Measurements from ENCODE around the gene ZNF280A.

ZNF280A gene

GRCh38 chr22:22520020-22520656 is at the start of gene ZNF280A:
Gene ZNF280A (minus strand): TSS chr22:22520270. CDS start chr22:22515630, 4,640 bp downstream.
- no peak for DNase-seq

- no peak for DNase-seq
These were observed 49.1 kb upstream of the ZNF280A start for GRCh38 chr22:22569218-22569617.

- DNase-seq = no peak
These were observed 45.9 kb upstream of the ZNF280A start for GRCh38 chr22:22565981-22566380.

GRCh38 chr22:22558972-22559603 is 39.0 kb upstream of the ZNF280A start, which contains the start of gene PRAME:
Gene PRAME (minus strand): TSS chr22:22559265. CDS start chr22:22556832, 2,433 bp downstream.
- peak; percentile 38 to 67 for DNase-seq

GRCh38 chr22:22558071-22558971 is 38.3 kb upstream of the ZNF280A start:
- DNase-seq = no peak

GRCh38 chr22:22556995-22557925 is 37.2 kb upstream of the ZNF280A start:
- no peak for DNase-seq

- DNase-seq = no peak
These were observed 36.5 kb upstream of the ZNF280A start for GRCh38 chr22:22556578-22556977.

- no peak for DNase-seq
These were observed 35.5 kb upstream of the ZNF280A start for GRCh38 chr22:22555596-22555995.

GRCh38 chr22:22554587-22555284 is 34.7 kb upstream of the ZNF280A start:
- DNase-seq = no peak

GRCh38 chr22:22553735-22554586 is 33.9 kb upstream of the ZNF280A start:
- DNase-seq = no peak

GRCh38 chr22:22553141-22553540 is 33.1 kb upstream of the ZNF280A start:
- no peak for DNase-seq

- no peak for DNase-seq
These were observed 32.6 kb upstream of the ZNF280A start for GRCh38 chr22:22552630-22553029.

GRCh38 chr22:22550789-22551434 is 30.8 kb upstream of the ZNF280A start:
- no peak for DNase-seq

GRCh38 chr22:22548910-22549309 is 28.8 kb upstream of the ZNF280A start:
- no peak for DNase-seq

- DNase-seq = no peak
These were observed 28.2 kb upstream of the ZNF280A start for GRCh38 chr22:22548317-22548716.

GRCh38 chr22:22547692-22548300 is 27.7 kb upstream of the ZNF280A start:
- DNase-seq = no peak

GRCh38 chr22:22547226-22547625 is 27.2 kb upstream of the ZNF280A start:
- no peak for DNase-seq

GRCh38 chr22:22546490-22546889 is 26.4 kb upstream of the ZNF280A start:
- DNase-seq = no peak

GRCh38 chr22:22545084-22545483 is 25.0 kb upstream of the ZNF280A start:
- DNase-seq = no peak
